NB4 (cell line): ENCODE measurements around the gene CERT1.

Source experiments
- DNase-seq: peaks from one replicate; pipeline ENCODE4 v3.0.0; 2010; ENCODE audit warnings: low read depth
- H3K4me3 ChIP-seq: one replicate; pipeline ENCODE4 v1.5.1; 2011; ENCODE audit warnings: mild to moderate bottlenecking, low read depth, low read length, moderate library complexity
- MAX ChIP-seq: IDR thresholded peaks from 2 replicates; pipeline ENCODE4 v1.6.1; 2011; ENCODE audit warnings: low read depth, low read length
- MYC ChIP-seq: IDR thresholded peaks from 2 replicates; pipeline ENCODE4 v1.6.1; 2011; ENCODE audit warnings: low read depth, low read length
- POLR2A ChIP-seq: IDR thresholded peaks from 2 replicates; pipeline ENCODE4 v1.6.1; 2011; ENCODE audit warnings: mild to moderate bottlenecking; ENCODE audit not compliant: insufficient read length; ENCODE audit errors: extremely low read depth
- TF ChIP-seq, protein P1 (sequence below): IDR thresholded peaks from one replicate; pipeline ENCODE4 v1.5.1; 2012; ENCODE audit warnings: low read depth, low read length

CERT1 gene

DNA sequence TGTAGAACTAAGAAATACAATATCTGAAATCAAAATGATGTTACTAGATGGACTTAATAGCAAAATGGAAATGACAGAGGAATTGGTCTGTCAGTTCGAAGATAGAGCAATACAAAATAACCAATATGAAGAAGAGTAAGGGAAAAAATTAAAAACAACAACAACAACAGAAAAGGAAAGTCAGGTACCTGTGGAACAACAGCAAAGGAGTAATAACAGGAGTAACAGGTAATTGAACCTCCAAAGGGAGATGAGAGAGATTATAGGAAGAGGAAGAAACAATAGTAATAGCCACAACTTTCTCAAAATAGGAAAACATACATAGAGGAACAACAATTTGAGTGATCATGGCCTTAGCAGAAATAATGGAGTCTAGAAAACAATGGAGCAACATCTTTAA is 13.9 kb upstream of the CERT1 start:
- H3K4me3 ChIP-seq, result no peak overlapping the region
- TF ChIP-seq POLR2A, result no peak
- TF ChIP-seq MYC, result no peak
- no peak for TF ChIP-seq MAX
- TF ChIP-seq, protein P1, sequence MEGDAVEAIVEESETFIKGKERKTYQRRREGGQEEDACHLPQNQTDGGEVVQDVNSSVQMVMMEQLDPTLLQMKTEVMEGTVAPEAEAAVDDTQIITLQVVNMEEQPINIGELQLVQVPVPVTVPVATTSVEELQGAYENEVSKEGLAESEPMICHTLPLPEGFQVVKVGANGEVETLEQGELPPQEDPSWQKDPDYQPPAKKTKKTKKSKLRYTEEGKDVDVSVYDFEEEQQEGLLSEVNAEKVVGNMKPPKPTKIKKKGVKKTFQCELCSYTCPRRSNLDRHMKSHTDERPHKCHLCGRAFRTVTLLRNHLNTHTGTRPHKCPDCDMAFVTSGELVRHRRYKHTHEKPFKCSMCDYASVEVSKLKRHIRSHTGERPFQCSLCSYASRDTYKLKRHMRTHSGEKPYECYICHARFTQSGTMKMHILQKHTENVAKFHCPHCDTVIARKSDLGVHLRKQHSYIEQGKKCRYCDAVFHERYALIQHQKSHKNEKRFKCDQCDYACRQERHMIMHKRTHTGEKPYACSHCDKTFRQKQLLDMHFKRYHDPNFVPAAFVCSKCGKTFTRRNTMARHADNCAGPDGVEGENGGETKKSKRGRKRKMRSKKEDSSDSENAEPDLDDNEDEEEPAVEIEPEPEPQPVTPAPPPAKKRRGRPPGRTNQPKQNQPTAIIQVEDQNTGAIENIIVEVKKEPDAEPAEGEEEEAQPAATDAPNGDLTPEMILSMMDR, result no peak
- no peak for DNase-seq

GRCh38 chr5:75524591-75524990 is 13.2 kb upstream of the CERT1 start:
- no peak overlapping the region for H3K4me3 ChIP-seq
- TF ChIP-seq POLR2A, result no peak
- no peak for TF ChIP-seq MYC
- TF ChIP-seq, protein P1, result no peak
- TF ChIP-seq MAX, result no peak

DNA sequence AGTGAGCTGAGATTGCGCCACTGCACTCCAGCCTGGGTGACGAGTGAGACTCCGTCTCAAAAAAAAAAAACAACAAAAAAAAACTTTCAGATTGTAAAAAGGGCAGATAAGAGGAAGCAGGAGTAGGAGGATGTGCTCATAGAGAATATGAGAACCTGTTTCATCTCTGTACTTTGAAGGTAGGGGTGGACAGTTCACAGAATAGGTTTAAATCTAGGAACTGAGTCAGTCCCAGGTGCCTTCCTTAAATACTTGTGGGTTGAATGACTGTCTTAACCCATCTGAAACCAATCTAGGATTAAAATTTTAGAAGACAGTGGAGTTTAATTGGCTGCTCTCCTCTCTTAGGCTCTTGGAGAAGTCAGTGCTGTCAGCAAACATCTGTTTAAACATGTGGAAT is 12.6 kb upstream of the CERT1 start:
- DNase-seq, result no peak
- TF ChIP-seq POLR2A (no peak), MYC (no peak), MAX (no peak)
- TF ChIP-seq, protein P1, result no peak
- H3K4me3 ChIP-seq, result no peak overlapping the region

More at GRCh38 chr5:75524591-75524990, 13.2 kb upstream of the CERT1 start:
- DNase-seq, result no peak

DNA sequence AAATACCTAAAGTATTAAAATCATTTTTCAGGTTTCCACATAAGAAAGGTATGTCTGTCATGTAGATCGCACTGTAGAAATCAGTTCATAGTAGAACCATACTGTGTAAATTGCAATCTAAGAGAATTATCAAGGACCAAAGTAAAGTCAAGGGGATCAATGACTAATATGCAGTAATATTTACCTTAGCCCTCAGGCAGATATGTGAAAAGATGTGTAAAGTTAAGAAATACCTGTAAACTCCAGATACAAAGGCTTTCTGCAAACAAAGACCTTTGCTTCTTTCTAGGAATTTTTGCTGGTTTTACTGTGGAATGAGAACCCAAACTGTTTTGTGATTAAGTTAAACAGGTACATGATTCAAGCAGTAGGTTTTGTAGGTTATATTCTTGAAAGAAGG is 11.8 kb upstream of the CERT1 start:
- no peak for DNase-seq
- no peak overlapping the region for H3K4me3 ChIP-seq
- no peak for TF ChIP-seq POLR2A

DNA sequence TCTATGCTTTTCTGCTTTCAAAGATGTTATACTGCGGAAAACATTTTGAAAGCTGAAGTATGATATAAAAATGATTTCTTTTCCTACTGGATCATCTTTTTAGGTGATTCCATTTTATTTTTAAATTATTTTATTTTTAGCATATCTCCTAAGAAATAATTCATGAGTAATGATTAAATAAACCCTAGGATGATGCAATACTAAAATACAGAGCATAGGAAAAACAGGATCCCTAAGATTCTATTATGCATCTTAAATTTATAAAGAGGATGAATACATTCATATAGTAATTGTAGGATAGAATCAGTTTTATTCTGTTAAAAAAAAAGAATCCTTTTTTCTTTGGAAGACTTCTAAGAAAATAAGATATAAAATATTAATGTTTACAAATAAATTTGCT is 11.1 kb upstream of the CERT1 start:
- no peak for DNase-seq
- H3K4me3 ChIP-seq, result no peak overlapping the region
- no peak for TF ChIP-seq POLR2A
- TF ChIP-seq MYC, result no peak
- TF ChIP-seq MAX, result no peak
- TF ChIP-seq, protein P1, result no peak

GRCh38 chr5:75522025-75522424 is 10.6 kb upstream of the CERT1 start:
- no peak for DNase-seq
- TF ChIP-seq, protein P1, result no peak
- no peak for TF ChIP-seq POLR2A
- TF ChIP-seq MYC, result no peak
- no peak for TF ChIP-seq MAX
- no peak overlapping the region for H3K4me3 ChIP-seq
